PFSK-1 (cell line): Measurements from ENCODE around the gene S100A10.

ENCODE experiments used
- FOXP2 ChIP-seq: optimal IDR thresholded peaks from 2 replicates; pipeline ENCODE3; 2011; ENCODE audit warnings: borderline replicate concordance, control low read depth, inconsistent platforms; ENCODE audit not compliant: insufficient read depth; ENCODE audit errors: extremely low read length, extremely low read depth
- POLR2AphosphoS5 ChIP-seq: IDR thresholded peaks from 2 replicates; pipeline ENCODE4 v1.6.1; 2012; ENCODE audit warnings: low read depth, mild to moderate bottlenecking, control low read depth, low read length, moderate library complexity
- SIN3A ChIP-seq: IDR thresholded peaks from 2 replicates; pipeline ENCODE4 v1.6.1; 2012; ENCODE audit warnings: mild to moderate bottlenecking, low read length, moderate library complexity, borderline replicate concordance; ENCODE audit not compliant: insufficient read depth
- TAF1 ChIP-seq: IDR thresholded peaks from 2 replicates; pipeline ENCODE4 v1.6.1; 2012; ENCODE audit warnings: low read length, control low read depth, borderline replicate concordance; ENCODE audit not compliant: insufficient read depth
- TF ChIP-seq, protein P1 (sequence below), 2 experiments: IDR thresholded peaks; 2 replicates each; pipeline versions ENCODE4 v1.6.1 to v1.8.0; 2011 to 2012; ENCODE audit warnings: low read depth in 2 of 2, low read length in 2 of 2, control low read depth in 1 of 2, inconsistent platforms in 1 of 2, mild to moderate bottlenecking in 1 of 2, moderate library complexity in 1 of 2; ENCODE audit not compliant: insufficient read depth in 1 of 2

Gene S100A10

GRCh38 chr1:151968791-151969399, 24.8 kb downstream of the S100A10 start:
- TF ChIP-seq FOXP2, result no peak

- TF ChIP-seq SIN3A, result no peak
- TF ChIP-seq, protein P1, sequence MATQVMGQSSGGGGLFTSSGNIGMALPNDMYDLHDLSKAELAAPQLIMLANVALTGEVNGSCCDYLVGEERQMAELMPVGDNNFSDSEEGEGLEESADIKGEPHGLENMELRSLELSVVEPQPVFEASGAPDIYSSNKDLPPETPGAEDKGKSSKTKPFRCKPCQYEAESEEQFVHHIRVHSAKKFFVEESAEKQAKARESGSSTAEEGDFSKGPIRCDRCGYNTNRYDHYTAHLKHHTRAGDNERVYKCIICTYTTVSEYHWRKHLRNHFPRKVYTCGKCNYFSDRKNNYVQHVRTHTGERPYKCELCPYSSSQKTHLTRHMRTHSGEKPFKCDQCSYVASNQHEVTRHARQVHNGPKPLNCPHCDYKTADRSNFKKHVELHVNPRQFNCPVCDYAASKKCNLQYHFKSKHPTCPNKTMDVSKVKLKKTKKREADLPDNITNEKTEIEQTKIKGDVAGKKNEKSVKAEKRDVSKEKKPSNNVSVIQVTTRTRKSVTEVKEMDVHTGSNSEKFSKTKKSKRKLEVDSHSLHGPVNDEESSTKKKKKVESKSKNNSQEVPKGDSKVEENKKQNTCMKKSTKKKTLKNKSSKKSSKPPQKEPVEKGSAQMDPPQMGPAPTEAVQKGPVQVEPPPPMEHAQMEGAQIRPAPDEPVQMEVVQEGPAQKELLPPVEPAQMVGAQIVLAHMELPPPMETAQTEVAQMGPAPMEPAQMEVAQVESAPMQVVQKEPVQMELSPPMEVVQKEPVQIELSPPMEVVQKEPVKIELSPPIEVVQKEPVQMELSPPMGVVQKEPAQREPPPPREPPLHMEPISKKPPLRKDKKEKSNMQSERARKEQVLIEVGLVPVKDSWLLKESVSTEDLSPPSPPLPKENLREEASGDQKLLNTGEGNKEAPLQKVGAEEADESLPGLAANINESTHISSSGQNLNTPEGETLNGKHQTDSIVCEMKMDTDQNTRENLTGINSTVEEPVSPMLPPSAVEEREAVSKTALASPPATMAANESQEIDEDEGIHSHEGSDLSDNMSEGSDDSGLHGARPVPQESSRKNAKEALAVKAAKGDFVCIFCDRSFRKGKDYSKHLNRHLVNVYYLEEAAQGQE (IDR thresholded peaks at IDR 0.05; ENCODE audit: insufficient read depth in 1 of 2, low read depth in 2 of 2, low read length in 2 of 2), result no peak
- TF ChIP-seq TAF1, result no peak
- no peak for TF ChIP-seq FOXP2
- no peak for TF ChIP-seq POLR2AphosphoS5
These were observed 25.6 kb downstream of the S100A10 start for GRCh38 chr1:151968058-151968457.

- TF ChIP-seq SIN3A (no peak), POLR2AphosphoS5 (no peak), TAF1 (no peak), FOXP2 (no peak)
- TF ChIP-seq, protein P1 (IDR thresholded peaks at IDR 0.05; ENCODE audit: insufficient read depth in 1 of 2, low read depth in 2 of 2, low read length in 2 of 2), result no peak
These were observed 26.6 kb downstream of the S100A10 start for GRCh38 chr1:151967091-151967490.

GRCh38 chr1:151966061-151966460, 27.6 kb downstream of the S100A10 start:
- TF ChIP-seq POLR2AphosphoS5, result no peak
- TF ChIP-seq, protein P1 (IDR thresholded peaks at IDR 0.05; ENCODE audit: insufficient read depth in 1 of 2, low read depth in 2 of 2, low read length in 2 of 2), result no peak
- TF ChIP-seq SIN3A, result no peak
- TF ChIP-seq FOXP2, result no peak
- TF ChIP-seq TAF1, result no peak

DNA sequence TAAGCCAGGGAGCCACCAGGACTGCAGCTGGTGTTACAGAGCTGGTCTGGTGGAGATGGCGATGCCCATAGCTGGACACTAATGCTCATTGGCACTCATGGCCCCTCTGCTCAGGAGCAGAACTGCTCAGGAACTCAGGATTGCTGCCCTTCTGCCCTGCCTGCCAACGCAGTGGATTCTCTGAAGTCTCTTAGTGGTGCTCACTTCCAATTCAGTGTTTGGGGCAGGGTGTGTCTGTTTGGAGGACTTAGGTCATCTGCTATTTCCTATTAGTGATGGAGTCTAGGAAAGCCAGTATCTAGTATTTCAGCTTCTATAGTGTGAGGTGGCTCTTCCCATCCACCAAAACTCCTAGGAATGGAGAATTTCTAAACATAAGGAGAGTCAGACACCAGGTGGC, 29.1 kb downstream of the S100A10 start:
- TF ChIP-seq TAF1 (no peak), SIN3A (no peak), FOXP2 (no peak), POLR2AphosphoS5 (no peak)
- TF ChIP-seq, protein P1 (IDR thresholded peaks at IDR 0.05; ENCODE audit: insufficient read depth in 1 of 2, low read depth in 2 of 2, low read length in 2 of 2), result no peak
